ENCODE measurements around the gene DSG2.
A peak's percentile ranks its signal among the peaks of the same experiment; 100 is the strongest.

The DSG2 gene

GRCh38 chr18:31497404-31497835 lies 557 bp upstream of the DSG2 start:
- TF ChIP-seq CTCF (IDR thresholded peaks at IDR 0.05; ENCODE audit: low read depth, low read length), result no peak
- in situ Hi-C loops (cut with HindIII; ENCODE audit: low sequenced_read_pairs), result no loop called here
- H3K4me3 ChIP-seq (ENCODE audit: low read depth, low read length), result peak overlapping the region; percentile 76
- no peak for DNase-seq (ENCODE audit: low read depth, low spot score)

GRCh38 chr18:31498574-31499524 lies 872 bp downstream of the DSG2 start:
- DNase-seq (ENCODE audit: low read depth, low spot score), result peak; percentile 19
- H3K4me3 ChIP-seq (ENCODE audit: low read depth, low read length), result peak overlapping the region; percentile 76
- in situ Hi-C loops (cut with HindIII; ENCODE audit: low sequenced_read_pairs), result no loop called here
- TF ChIP-seq CTCF (IDR thresholded peaks at IDR 0.05; ENCODE audit: low read depth, low read length), result no peak

- DNase-seq (ENCODE audit: low read depth, low spot score), result no peak
- in situ Hi-C loops (cut with HindIII; ENCODE audit: low sequenced_read_pairs), result no loop called here
- TF ChIP-seq CTCF (IDR thresholded peaks at IDR 0.05; ENCODE audit: low read depth, low read length), result no peak
- H3K4me3 ChIP-seq (ENCODE audit: low read depth, low read length), result no peak overlapping the region
Observed at GRCh38 chr18:31500051-31500688, 2.2 kb downstream of the DSG2 start.

- TF ChIP-seq CTCF (IDR thresholded peaks at IDR 0.05; ENCODE audit: low read depth, low read length), result no peak
- in situ Hi-C loops (cut with HindIII; ENCODE audit: low sequenced_read_pairs), result no loop called here
- DNase-seq (ENCODE audit: low read depth, low spot score), result no peak
- no peak overlapping the region for H3K4me3 ChIP-seq (ENCODE audit: low read depth, low read length)
Observed at GRCh38 chr18:31503011-31503410, 5.0 kb downstream of the DSG2 start.

- TF ChIP-seq CTCF (IDR thresholded peaks at IDR 0.05; ENCODE audit: low read depth, low read length), result no peak
- in situ Hi-C loops (cut with HindIII; ENCODE audit: low sequenced_read_pairs), result no loop called here
- no peak for DNase-seq (ENCODE audit: low read depth, low spot score)
- no peak overlapping the region for H3K4me3 ChIP-seq (ENCODE audit: low read depth, low read length)
Observed at GRCh38 chr18:31504455-31505147, 6.6 kb downstream of the DSG2 start.

GRCh38 chr18:31505156-31505555 lies 7.2 kb downstream of the DSG2 start:
- in situ Hi-C loops (cut with HindIII; ENCODE audit: low sequenced_read_pairs), result no loop called here
- no peak for DNase-seq (ENCODE audit: low read depth, low spot score)
- TF ChIP-seq CTCF (IDR thresholded peaks at IDR 0.05; ENCODE audit: low read depth, low read length), result no peak
- H3K4me3 ChIP-seq (ENCODE audit: low read depth, low read length), result no peak overlapping the region

Data from astrocyte of the spinal cord (primary cell).